Keratinocyte (primary cell): ENCODE measurements around the gene SLC16A9.
A peak's percentile ranks its signal among the peaks of the same experiment; 100 is the strongest.

Experiments used
- CTCF ChIP-seq, 3 experiments: IDR thresholded peaks in 1 of 3; conservative IDR thresholded peaks in 1 of 3; optimal IDR thresholded peaks in 1 of 3; 2 replicates in 2 of 3; 3 replicates in 1 of 3; pipeline versions ENCODE3 to v1.5.1; 2011; ENCODE audit warnings: low read length in 3 of 3, mild to moderate bottlenecking in 3 of 3, moderate library complexity in 2 of 3, control low read depth in 1 of 3, inconsistent platforms in 1 of 3; ENCODE audit not compliant: insufficient read depth in 2 of 3; ENCODE audit errors: extremely low read depth in 1 of 3
- EZH2 ChIP-seq: IDR thresholded peaks from one replicate; pipeline ENCODE4 v1.6.1; 2012; ENCODE audit warnings: inconsistent platforms, mild to moderate bottlenecking, low read length, moderate library complexity

GRCh38 chr10:59709395-59710125, at the start of gene SLC16A9:
- TF ChIP-seq CTCF (optimal IDR thresholded peaks at IDR 0.05 in 1 of 3, IDR thresholded peaks at IDR 0.05 in 1 of 3, conservative IDR thresholded peaks at IDR 0.05 in 1 of 3; ENCODE audit: extremely low read depth in 1 of 3, insufficient read depth in 2 of 3, low read length in 3 of 3) = peak in 2 of 3 experiments; percentile 40 to 64
- no peak for TF ChIP-seq EZH2
